A673 (cell line): Measurements from ENCODE around the gene LRRC8B. TPM values are rescaled to one million over a fixed set of nuclear protein-coding genes. Genes with fewer than 3 reads are reported as not detected.

Experiments used
- BruUV-seq: library from RNA; stranded (reverse); fragments of 400-500 nt; replicated peaks from 2 replicates; lab custom pipeline; 2021; lab: Mats Ljungman, UMichigan
- CTCF ChIA-PET: fragments of 300-600 bp; sonication (Branson Sonifier 250); formaldehyde crosslinking; loops from one replicate; lab custom pipeline; 2022; ENCODE audit warnings: antibody characterized with exemption; lab: Charles Lee
- POLR2A ChIA-PET: fragments of 300-600 bp; sonication (Branson Sonifier 250); formaldehyde crosslinking; loops from one replicate; lab custom pipeline; 2022; ENCODE audit warnings: antibody characterized with exemption; ENCODE audit not compliant: low non-redundant PET; lab: Charles Lee
- DNase-seq: peaks from one replicate; pipeline ENCODE4 v3.0.0-alpha.2; 2015; ENCODE audit warnings: low spot score
- H3K27ac ChIP-seq: fragments of 200-600 bp; sonication (generic); 2 replicates; pipeline ENCODE4 v1.5.1; 2016; ENCODE audit warnings: mixed run types, low read depth, mild to moderate bottlenecking, mixed read lengths, antibody characterized with exemption, low read length; ENCODE audit not compliant: poor library complexity, severe bottlenecking
- H3K27me3 ChIP-seq: fragments of 200-600 bp; sonication (generic); replicated peaks from 2 replicates; pipeline ENCODE4 v1.6.1; 2017; ENCODE audit warnings: mixed run types, low read depth, mild to moderate bottlenecking, mixed read lengths, antibody characterized with exemption, low read length; ENCODE audit not compliant: insufficient read depth, poor library complexity
- H3K36me3 ChIP-seq: fragments of 200-600 bp; sonication (generic); 2 replicates; pipeline ENCODE4 v1.6.1; 2016; ENCODE audit warnings: mixed run types, mild to moderate bottlenecking, mixed read lengths, antibody characterized with exemption, low read length; ENCODE audit not compliant: insufficient read depth, poor library complexity, severe bottlenecking
- H3K4me1 ChIP-seq: fragments of 200-600 bp; sonication (generic); 2 replicates; pipeline ENCODE4 v1.6.1; 2017; ENCODE audit warnings: mixed run types, mild to moderate bottlenecking, mixed read lengths, antibody characterized with exemption, low read length; ENCODE audit not compliant: insufficient read depth, poor library complexity, severe bottlenecking
- H3K4me3 ChIP-seq: fragments of 200-600 bp; sonication (generic); 2 replicates; pipeline ENCODE4 v1.5.1; 2016; ENCODE audit warnings: low read depth, mixed run types, mild to moderate bottlenecking, mixed read lengths, low read length; ENCODE audit not compliant: poor library complexity, severe bottlenecking
- H3K9me3 ChIP-seq: fragments of 200-600 bp; sonication (generic); 2 replicates; pipeline ENCODE4 v1.6.1; 2016; ENCODE audit warnings: mixed run types, low read depth, mild to moderate bottlenecking, mixed read lengths, antibody characterized with exemption, low read length; ENCODE audit not compliant: poor library complexity, severe bottlenecking
- CTCF ChIP-seq: fragments of 300-800, 200-600 bp; sonication (generic); conservative IDR thresholded peaks from 2 replicates; pipeline ENCODE4 v1.5.1; 2017; ENCODE audit warnings: low read depth, mild to moderate bottlenecking, antibody characterized with exemption, low read length, moderate library complexity, mixed read lengths
- EZH2 ChIP-seq: fragments of 200-600 bp; sonication (generic); IDR thresholded peaks from 2 replicates; pipeline ENCODE4 v1.6.1; 2017; ENCODE audit warnings: borderline replicate concordance, low read depth, mild to moderate bottlenecking, mixed read lengths, antibody characterized with exemption, low read length; ENCODE audit not compliant: poor library complexity, severe bottlenecking
- intact Hi-C: fragments of 100-400 bp; cut with micrococcal nuclease; formaldehyde crosslinking; loops from one replicate; pipeline ENCODE4 v1.10.0; 2022; ENCODE audit not compliant: unreplicated experiment
- total RNA-seq: library from RNA; stranded (reverse); gene quantifications from 2 replicates; pipeline ENCODE4 v1.2.3, GENCODE V29; 2021

Gene LRRC8B
- total RNA-seq, 1 experiment from 2014 or later: 18.9 TPM

- Histone ChIP-seq H3K27ac (no peak overlapping the region), H3K4me1 (no peaks in the 10 kb centered on the region), H3K36me3 (no peaks in the 10 kb centered on the region), H3K27me3 (no peaks in the 10 kb centered on the region), H3K4me3 (no peak overlapping the region), H3K9me3 (no peaks in the 10 kb centered on the region)
- intact Hi-C loops: no loop called here
- BruUV-seq: no TSS peak
- ChIA-PET CTCF (no interaction called here), POLR2A (interaction anchor here (0.6 kb wide), 1 partner anchor 77 kb away, joined by 3 read pairs; no protein-coding TSS in a partner anchor)
- no peak for DNase-seq
- TF ChIP-seq CTCF: no peak
- TF ChIP-seq EZH2: no peak
These were observed 85.9 kb downstream of the LRRC8B start for GRCh38 chr1:89610457-89611011.

GRCh38 chr1:89611721-89612120 lies 87.1 kb downstream of the LRRC8B start:
- intact Hi-C loops: no loop called here
- TF ChIP-seq CTCF (no peak), EZH2 (no peak)
- BruUV-seq: no TSS peak
- POLR2A ChIA-PET: interaction anchor here (0.6 kb wide), 1 partner anchor 30 kb away, joined by 3 read pairs; no protein-coding TSS in a partner anchor
- CTCF ChIA-PET: no interaction called here
- no peak overlapping the region for H3K27ac ChIP-seq
- no peaks in the 10 kb centered on the region for H3K27me3 ChIP-seq
- DNase-seq: no peak
- no peak overlapping the region for H3K4me3 ChIP-seq
- no peaks in the 10 kb centered on the region for H3K9me3 ChIP-seq
- H3K4me1 ChIP-seq: no peaks in the 10 kb centered on the region
- H3K36me3 ChIP-seq: no peaks in the 10 kb centered on the region

GRCh38 chr1:89613928-89614327 lies 89.3 kb downstream of the LRRC8B start:
- H3K27ac ChIP-seq: no peak overlapping the region
- TF ChIP-seq EZH2 (no peak), CTCF (no peak)
- intact Hi-C loops: no loop called here
- H3K36me3 ChIP-seq: no peaks in the 10 kb centered on the region
- ChIA-PET POLR2A (no interaction called here), CTCF (no interaction called here)
- no peaks in the 10 kb centered on the region for H3K4me1 ChIP-seq
- BruUV-seq: no TSS peak
- no peak overlapping the region for H3K4me3 ChIP-seq
- DNase-seq: no peak
- no peaks in the 10 kb centered on the region for H3K9me3 ChIP-seq
- no peaks in the 10 kb centered on the region for H3K27me3 ChIP-seq
